GM13976 (cell line): ENCODE data around the gene SLC25A45.

Source experiments
- DNase-seq: peaks from one replicate; pipeline ENCODE4 v3.0.0; 2012; ENCODE audit warnings: low spot score
- in situ Hi-C: fragments of 300-500 bp; cut with MboI; formaldehyde crosslinking; loops from one replicate; pipeline ENCODE4 v1.12.0; 2022; ENCODE audit warnings: low sequenced_read_pairs, mixed read lengths, inconsistent platforms; ENCODE audit not compliant: unreplicated experiment
- TF ChIP-seq, protein P1 (sequence below): IDR thresholded peaks from 2 replicates; pipeline ENCODE4 v1.5.1; 2012; ENCODE audit warnings: borderline replicate concordance, mild to moderate bottlenecking; ENCODE audit not compliant: insufficient read depth; ENCODE audit errors: extremely low read depth, missing control alignments, control extremely low read depth

SLC25A45 gene

GRCh38 chr11:65390996-65391395 is 8.6 kb upstream of the SLC25A45 start:
- in situ Hi-C loops = no loop called here
- TF ChIP-seq, protein P1, sequence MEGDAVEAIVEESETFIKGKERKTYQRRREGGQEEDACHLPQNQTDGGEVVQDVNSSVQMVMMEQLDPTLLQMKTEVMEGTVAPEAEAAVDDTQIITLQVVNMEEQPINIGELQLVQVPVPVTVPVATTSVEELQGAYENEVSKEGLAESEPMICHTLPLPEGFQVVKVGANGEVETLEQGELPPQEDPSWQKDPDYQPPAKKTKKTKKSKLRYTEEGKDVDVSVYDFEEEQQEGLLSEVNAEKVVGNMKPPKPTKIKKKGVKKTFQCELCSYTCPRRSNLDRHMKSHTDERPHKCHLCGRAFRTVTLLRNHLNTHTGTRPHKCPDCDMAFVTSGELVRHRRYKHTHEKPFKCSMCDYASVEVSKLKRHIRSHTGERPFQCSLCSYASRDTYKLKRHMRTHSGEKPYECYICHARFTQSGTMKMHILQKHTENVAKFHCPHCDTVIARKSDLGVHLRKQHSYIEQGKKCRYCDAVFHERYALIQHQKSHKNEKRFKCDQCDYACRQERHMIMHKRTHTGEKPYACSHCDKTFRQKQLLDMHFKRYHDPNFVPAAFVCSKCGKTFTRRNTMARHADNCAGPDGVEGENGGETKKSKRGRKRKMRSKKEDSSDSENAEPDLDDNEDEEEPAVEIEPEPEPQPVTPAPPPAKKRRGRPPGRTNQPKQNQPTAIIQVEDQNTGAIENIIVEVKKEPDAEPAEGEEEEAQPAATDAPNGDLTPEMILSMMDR = no peak
- peak; percentile 40 for DNase-seq

DNA sequence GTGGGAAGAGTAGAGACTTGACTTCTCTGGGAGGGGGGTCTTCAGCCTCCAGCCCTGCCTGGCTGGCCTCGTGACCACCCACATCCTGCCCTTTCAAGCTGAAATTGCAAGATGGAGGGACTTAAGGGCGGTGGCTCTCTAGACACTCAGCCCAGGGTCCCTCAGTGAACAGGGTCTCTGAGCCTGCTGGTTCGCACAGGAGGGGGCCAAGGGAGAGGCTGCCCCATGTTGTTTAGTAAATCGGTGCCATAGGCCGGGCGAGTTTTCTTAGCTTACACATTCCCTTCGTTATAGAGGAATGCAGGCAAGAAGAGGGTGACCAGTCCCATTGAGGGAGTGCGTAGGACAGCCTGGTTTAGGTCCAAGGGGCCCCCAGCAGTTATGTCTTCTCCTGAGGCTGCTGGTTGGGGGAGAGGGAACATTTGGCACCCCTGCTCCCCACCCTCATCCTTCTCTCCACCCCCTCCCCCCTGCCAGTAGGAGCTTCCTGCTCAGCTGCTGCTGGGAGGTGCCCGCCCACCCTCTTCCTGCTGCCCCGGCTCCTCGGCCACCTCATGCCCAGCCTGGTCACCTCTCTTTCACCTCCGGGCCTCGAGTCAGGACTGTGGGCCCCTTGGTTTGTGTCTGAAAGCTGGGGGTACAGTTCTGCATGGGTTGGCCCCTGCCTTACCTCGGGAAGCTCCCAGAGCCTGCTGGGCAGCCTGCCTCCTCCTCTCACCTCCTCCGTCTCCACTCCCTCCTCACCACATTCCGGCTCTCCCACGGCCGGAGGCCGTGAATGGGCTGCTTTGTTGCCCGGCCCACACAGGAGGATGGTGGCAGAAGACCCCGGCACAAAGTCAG is 7.9 kb upstream of the SLC25A45 start:
- in situ Hi-C loops = no loop called here
- TF ChIP-seq, protein P1 = no peak
- peak; percentile 24 for DNase-seq

- no peak for DNase-seq
- TF ChIP-seq, protein P1 = no peak
- in situ Hi-C loops = no loop called here
These were observed 7.0 kb upstream of the SLC25A45 start for GRCh38 chr11:65389294-65389980.

DNA sequence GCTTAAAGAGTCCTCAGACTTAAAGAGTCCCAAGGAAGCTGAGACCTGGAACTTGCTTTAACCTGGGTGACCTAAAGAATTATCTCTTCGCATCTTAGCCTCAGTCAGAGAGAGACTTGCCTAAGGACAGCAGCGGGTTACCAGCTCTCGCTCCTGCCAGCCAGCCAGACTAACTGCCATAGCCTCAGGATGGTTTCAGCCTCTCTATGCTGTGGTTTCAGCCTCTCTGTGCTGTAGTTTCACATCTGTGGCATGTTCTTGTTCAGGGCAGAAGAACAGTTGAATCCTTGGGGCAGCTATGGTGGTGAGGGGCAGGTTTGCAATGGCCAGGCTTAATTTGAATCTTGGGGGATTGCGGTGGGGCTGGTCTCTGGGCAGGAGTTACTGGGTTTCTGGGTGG is 6.3 kb upstream of the SLC25A45 start:
- TF ChIP-seq, protein P1 = no peak
- DNase-seq = no peak
- in situ Hi-C loops = no loop called here

DNA sequence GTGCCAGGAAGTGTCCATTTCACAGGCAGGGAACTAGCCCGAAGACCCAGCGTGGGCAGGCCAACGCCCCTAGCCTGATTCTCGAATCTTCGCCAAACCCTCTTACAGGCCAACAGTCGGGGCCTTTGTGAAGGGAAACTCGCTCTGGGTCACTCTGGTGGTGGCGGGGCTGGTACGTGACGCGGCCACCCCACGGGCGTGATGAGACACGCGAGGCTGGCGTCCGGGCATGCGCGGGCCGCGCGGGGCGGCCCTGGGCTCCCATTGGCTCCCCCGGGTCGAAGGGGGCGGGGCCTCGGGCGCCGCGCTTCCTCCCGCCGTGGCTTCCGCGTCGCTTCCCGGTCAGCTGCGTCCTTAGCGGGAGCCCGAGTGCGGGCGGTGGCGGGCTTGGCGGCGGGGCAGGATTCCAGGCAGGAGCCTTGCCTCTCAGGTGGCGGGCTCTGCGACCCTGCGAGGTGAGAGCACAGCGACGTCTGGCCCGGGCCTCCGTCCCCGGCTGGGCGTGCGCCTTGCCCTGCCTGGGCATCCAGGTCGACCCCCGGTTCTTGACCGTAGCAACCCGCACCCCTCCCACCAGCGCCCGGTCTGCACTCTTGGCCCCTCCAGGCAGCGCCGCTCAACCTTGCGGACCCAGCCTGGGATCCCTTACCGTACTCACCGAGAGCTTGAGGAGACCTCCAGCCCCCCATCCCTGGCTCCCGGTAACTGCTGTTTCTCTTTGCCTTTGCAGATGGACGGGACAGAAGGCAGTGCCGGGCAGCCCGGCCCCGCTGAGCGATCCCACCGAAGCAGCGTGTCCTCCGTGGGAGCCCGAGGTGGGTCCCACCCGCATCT is 4.1 kb upstream of the SLC25A45 start, which contains the start of gene FRMD8:
Gene FRMD8 (plus strand): TSS at position 331 of the 834 bp plus-strand sequence. CDS start 400 bp downstream, at position 731.
- in situ Hi-C loops = no loop called here
- peak; percentile 96 for DNase-seq
- TF ChIP-seq, protein P1 = no peak

DNA sequence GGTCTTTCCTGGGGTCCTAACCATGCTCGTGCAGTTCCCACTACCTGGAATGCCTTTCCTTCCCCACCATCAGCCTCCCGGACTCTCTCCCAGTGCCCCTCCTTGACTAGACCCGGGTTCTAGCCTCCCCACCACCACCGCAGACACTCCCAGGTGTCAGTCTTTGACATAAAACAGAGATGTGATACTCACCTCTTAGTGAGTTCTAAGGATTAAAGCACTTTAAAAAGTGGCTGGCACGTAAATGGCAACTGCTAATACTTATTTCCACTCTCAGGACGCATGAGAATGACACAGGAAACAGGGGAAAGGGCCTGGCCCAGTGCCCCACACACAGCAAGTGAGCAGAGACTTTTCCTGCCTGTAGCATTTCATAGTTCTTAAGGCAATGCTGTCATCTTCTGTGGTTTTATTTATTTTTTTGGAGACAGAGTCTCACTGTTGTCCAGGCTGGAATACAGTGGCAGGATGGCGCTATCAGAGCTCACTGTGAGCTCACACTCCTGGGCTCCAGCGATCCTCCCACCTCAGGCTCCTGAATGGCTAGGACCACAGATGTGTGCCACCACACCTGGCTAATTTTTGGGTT is 1.9 kb upstream of the SLC25A45 start:
- in situ Hi-C loops = no loop called here
- TF ChIP-seq, protein P1 = no peak
- no peak for DNase-seq
